ENCODE data around the gene TUBE1. TPM values are rescaled to one million over a fixed set of nuclear protein-coding genes. Genes with fewer than 3 reads are reported as not detected.
"Not testable (repeated sequence)": the region's sequence is repeated elsewhere in the genome, so short reads cannot be mapped to it uniquely, and the experiment has no call there.

The TUBE1 gene
- total RNA-seq, 1 experiment from 2014 or later: 11.6 TPM

DNA sequence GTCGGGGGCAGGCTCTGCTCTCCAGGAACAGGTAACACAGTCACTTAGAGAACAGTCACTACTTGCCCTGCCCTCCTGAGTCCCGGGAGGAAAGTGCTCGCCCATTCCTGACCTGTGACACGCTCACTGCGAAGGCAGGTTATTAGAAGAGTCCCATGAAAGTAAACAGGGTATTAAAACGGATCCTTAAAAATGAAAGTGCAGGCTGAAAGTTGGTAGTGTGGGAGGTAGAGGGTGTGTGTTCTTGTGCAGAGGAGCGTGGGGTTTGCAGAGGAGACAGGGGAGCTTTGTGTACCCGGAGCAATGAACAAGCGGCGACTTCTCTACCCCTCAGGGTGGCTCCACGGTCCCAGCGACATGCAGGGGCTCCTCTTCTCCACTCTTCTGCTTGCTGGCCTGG, 33.3 kb downstream of the TUBE1 start, which contains the start of gene CCN6:
TSS of gene CCN6 (plus strand) at position 104 of the 400 bp plus-strand sequence. CDS start at position 358, 254 bp downstream.
- no peak within 1 kb of the TSS for H2AK5ac ChIP-seq (ENCODE audit: insufficient read length, low read length)
- H3K4me3 Mint-ChIP-seq: no peak within 1 kb of the TSS
- H4K91ac ChIP-seq (ENCODE audit: insufficient read length, low read depth, low read length): no peak within 1 kb of the TSS
- no peak for DNase-seq
- no peak within 1 kb of the TSS for H3K56ac ChIP-seq (ENCODE audit: insufficient read length, low read depth, low read length)
- no peak within 1 kb of the TSS for H2BK20ac ChIP-seq (ENCODE audit: low read depth, low read length, poor library complexity, severe bottlenecking)
- no peak within 1 kb of the TSS for H3K4me2 ChIP-seq (ENCODE audit: insufficient read depth, insufficient read length, low read length)
- TF ChIP-seq, protein P1, sequence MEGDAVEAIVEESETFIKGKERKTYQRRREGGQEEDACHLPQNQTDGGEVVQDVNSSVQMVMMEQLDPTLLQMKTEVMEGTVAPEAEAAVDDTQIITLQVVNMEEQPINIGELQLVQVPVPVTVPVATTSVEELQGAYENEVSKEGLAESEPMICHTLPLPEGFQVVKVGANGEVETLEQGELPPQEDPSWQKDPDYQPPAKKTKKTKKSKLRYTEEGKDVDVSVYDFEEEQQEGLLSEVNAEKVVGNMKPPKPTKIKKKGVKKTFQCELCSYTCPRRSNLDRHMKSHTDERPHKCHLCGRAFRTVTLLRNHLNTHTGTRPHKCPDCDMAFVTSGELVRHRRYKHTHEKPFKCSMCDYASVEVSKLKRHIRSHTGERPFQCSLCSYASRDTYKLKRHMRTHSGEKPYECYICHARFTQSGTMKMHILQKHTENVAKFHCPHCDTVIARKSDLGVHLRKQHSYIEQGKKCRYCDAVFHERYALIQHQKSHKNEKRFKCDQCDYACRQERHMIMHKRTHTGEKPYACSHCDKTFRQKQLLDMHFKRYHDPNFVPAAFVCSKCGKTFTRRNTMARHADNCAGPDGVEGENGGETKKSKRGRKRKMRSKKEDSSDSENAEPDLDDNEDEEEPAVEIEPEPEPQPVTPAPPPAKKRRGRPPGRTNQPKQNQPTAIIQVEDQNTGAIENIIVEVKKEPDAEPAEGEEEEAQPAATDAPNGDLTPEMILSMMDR (conservative IDR thresholded peaks at IDR 0.05): no peak
- 0 out of 2 replicates have a peak, but pooled peaks cover 1% of the 10 kb centered on the region for H3K27me3 Mint-ChIP-seq (ENCODE audit: low read depth)
- H2BK12ac ChIP-seq (ENCODE audit: insufficient read length, low read depth, low read length): no peak within 1 kb of the TSS
- H3K23me2 ChIP-seq (ENCODE audit: insufficient read length, low read depth, low read length, poor library complexity, severe bottlenecking): peaks cover 2% of the 10 kb centered on the region
- no peaks in the 10 kb centered on the region for H3K27me3 ChIP-seq (ENCODE audit: insufficient read depth, low read length)
- no peak within 1 kb of the TSS for H3K23ac ChIP-seq (ENCODE audit: insufficient read length, low read depth, low read length)
- WGBS (ENCODE audit: extremely low coverage, insufficient read length, low lambda C conversion rate): no CpG with 5 or more reads among the region's 12 CpGs
- no peak within 1 kb of the TSS for H3K18ac ChIP-seq (ENCODE audit: insufficient read length, low read depth, low read length)
- no peaks in the 10 kb centered on the region for H3K79me2 ChIP-seq (ENCODE audit: insufficient read depth, low read length)
- no peak within 1 kb of the TSS for H3T11ph ChIP-seq (ENCODE audit: low read length)
- H2BK15ac ChIP-seq (ENCODE audit: low read depth, low read length): no peak within 1 kb of the TSS
- H3K79me1 ChIP-seq (ENCODE audit: insufficient read depth, low read depth, low read length, poor library complexity, severe bottlenecking): no peaks in the 10 kb centered on the region
- no peaks in the 10 kb centered on the region for H4K20me1 ChIP-seq (ENCODE audit: control insufficient read depth, insufficient read depth, insufficient read length)
- no peaks in the 10 kb centered on the region for H3K4me1 ChIP-seq (ENCODE audit: insufficient read depth, low read length)
- no peak within 1 kb of the TSS for H3K9ac ChIP-seq (ENCODE audit: extremely low read depth, insufficient read length, low read length)
- no peaks in the 10 kb centered on the region for H3K36me3 Mint-ChIP-seq (ENCODE audit: insufficient read depth in 1 of 3, low read depth in 3 of 3)
- H3K27ac ChIP-seq (ENCODE audit: insufficient read length, low read depth, low read length): no peak within 1 kb of the TSS
- no peak within 1 kb of the TSS for H2AFZ ChIP-seq (ENCODE audit: low read length)
- no peak within 1 kb of the TSS for H4K8ac ChIP-seq (replicated peaks; ENCODE audit: insufficient read length, low read depth, low read length)
- H3K14ac ChIP-seq (ENCODE audit: insufficient read depth, low read length): no peak within 1 kb of the TSS
- no peak within 1 kb of the TSS for H3K4ac ChIP-seq (ENCODE audit: low read depth, low read length)
- no peaks in the 10 kb centered on the region for H3K4me1 Mint-ChIP-seq
- H3K27ac Mint-ChIP-seq: no peak within 1 kb of the TSS; a peak in 1 of 7 replicates
- no peak within 1 kb of the TSS for H2BK5ac ChIP-seq (ENCODE audit: insufficient read length, low read length)
- H4K5ac ChIP-seq (ENCODE audit: insufficient read length, low read depth, low read length): no peak within 1 kb of the TSS
- H2BK120ac ChIP-seq (ENCODE audit: low read depth, low read length, poor library complexity, severe bottlenecking): no peak within 1 kb of the TSS
- no peaks in the 10 kb centered on the region for H3K9me3 ChIP-seq (ENCODE audit: control insufficient read depth, low read depth, low read length)
- H3K9me3 Mint-ChIP-seq: no peaks in the 10 kb centered on the region

DNA sequence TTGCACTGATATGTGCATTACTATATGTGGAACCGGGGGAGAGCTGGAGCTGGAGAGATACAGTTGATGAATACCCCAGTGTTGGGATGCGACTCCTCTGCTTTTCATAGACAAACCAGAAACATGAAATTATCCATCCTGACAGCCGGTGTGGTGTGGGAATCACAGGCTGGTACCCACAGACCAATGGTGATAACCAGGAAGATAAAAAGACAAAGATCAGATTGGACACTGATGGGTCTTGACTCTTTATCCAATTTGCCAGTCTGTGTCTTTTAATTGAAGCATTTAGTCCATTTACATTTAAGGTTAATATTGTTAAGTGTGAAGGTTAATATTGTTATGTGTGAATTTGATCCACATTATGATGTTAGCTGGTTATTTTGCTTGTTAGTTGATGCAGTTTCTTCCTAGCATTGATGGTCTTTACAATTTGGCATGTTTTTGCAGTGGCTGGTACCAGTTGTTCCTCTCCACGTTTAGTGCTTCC, 36.0 kb downstream of the TUBE1 start:
- not testable (repeated sequence) for H2BK20ac ChIP-seq (ENCODE audit: low read depth, low read length, poor library complexity, severe bottlenecking); H2AFZ ChIP-seq (ENCODE audit: low read length); H4K5ac ChIP-seq (ENCODE audit: insufficient read length, low read depth, low read length); H3T11ph ChIP-seq (ENCODE audit: low read length); H2BK5ac ChIP-seq (ENCODE audit: insufficient read length, low read length); H3K27me3 ChIP-seq (ENCODE audit: insufficient read depth, low read length); H3K4me2 ChIP-seq (ENCODE audit: insufficient read depth, insufficient read length, low read length); H3K18ac ChIP-seq (ENCODE audit: insufficient read length, low read depth, low read length); H2BK12ac ChIP-seq (ENCODE audit: insufficient read length, low read depth, low read length); H2AK5ac ChIP-seq (ENCODE audit: insufficient read length, low read length); H3K4me1 ChIP-seq (ENCODE audit: insufficient read depth, low read length); H3K4me1 Mint-ChIP-seq; H4K20me1 ChIP-seq (ENCODE audit: control insufficient read depth, insufficient read depth, insufficient read length); H3K4me3 Mint-ChIP-seq; H3K56ac ChIP-seq (ENCODE audit: insufficient read length, low read depth, low read length); H3K14ac ChIP-seq (ENCODE audit: insufficient read depth, low read length); H4K91ac ChIP-seq (ENCODE audit: insufficient read length, low read depth, low read length); H3K79me2 ChIP-seq (ENCODE audit: insufficient read depth, low read length); H2BK120ac ChIP-seq (ENCODE audit: low read depth, low read length, poor library complexity, severe bottlenecking); DNase-seq; H4K8ac ChIP-seq (replicated peaks; ENCODE audit: insufficient read length, low read depth, low read length); H3K36me3 Mint-ChIP-seq (ENCODE audit: insufficient read depth in 1 of 3, low read depth in 3 of 3); H3K79me1 ChIP-seq (ENCODE audit: insufficient read depth, low read depth, low read length, poor library complexity, severe bottlenecking); H3K27ac Mint-ChIP-seq; H3K23me2 ChIP-seq (ENCODE audit: insufficient read length, low read depth, low read length, poor library complexity, severe bottlenecking); H3K27me3 Mint-ChIP-seq (ENCODE audit: low read depth); H2BK15ac ChIP-seq (ENCODE audit: low read depth, low read length); H3K9me3 ChIP-seq (ENCODE audit: control insufficient read depth, low read depth, low read length); H3K9ac ChIP-seq (ENCODE audit: extremely low read depth, insufficient read length, low read length); H3K9me3 Mint-ChIP-seq; H3K4ac ChIP-seq (ENCODE audit: low read depth, low read length); H3K23ac ChIP-seq (ENCODE audit: insufficient read length, low read depth, low read length); H3K27ac ChIP-seq (ENCODE audit: insufficient read length, low read depth, low read length)
- WGBS (ENCODE audit: extremely low coverage, insufficient read length, low lambda C conversion rate): no CpG with 5 or more reads among the region's 4 CpGs

Data from H9 (cell line).